NT2/D1 (cell line): ENCODE results near the gene BCAM.

Experiments
- SUZ12 ChIP-seq: IDR thresholded peaks from 2 replicates; pipeline ENCODE4 v1.6.1; 2011; ENCODE audit not compliant: insufficient read length, insufficient read depth; ENCODE audit errors: extremely low read depth
- YY1 ChIP-seq: IDR thresholded peaks from 2 replicates; pipeline ENCODE4 v1.6.1; 2011; ENCODE audit not compliant: insufficient read length, insufficient read depth
- ZNF274 ChIP-seq: IDR thresholded peaks from 2 replicates; pipeline ENCODE4 v1.6.1; 2011; ENCODE audit warnings: mild to moderate bottlenecking, low read depth, low read length

DNA sequence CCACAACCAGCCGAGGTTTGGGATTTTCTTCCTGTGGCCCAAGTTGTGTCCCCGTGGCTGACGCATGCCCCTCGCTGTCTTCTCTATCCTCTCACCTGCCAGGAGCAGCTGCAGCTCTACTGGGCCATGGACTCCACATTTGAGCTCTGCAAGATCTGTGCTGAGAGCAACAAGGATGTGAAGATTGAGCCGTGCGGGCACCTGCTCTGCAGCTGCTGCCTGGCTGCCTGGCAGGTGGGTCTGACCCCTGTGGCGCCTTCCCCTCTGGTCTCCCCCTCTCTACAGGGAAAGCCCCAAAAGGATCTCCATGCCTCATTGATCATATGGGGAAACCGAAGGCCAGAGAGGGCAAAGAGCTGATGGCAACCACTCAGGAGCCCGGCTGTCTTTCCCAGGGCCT lies 16.6 kb upstream of the BCAM start:
- TF ChIP-seq SUZ12 (no peak), YY1 (no peak), ZNF274 (no peak)
